CD14-positive monocyte (primary cell): ENCODE results near the gene ADNP2. TPM values are rescaled to one million over a fixed set of nuclear protein-coding genes. Genes with fewer than 3 reads are reported as not detected.
A peak's percentile ranks its signal among the peaks of the same experiment; 100 is the strongest.

Source experiments
- DNase-seq, 3 donors: peaks; one replicate each; pipeline ENCODE4 v3.0.0-alpha.2; 2011 to 2022
- H2AFZ ChIP-seq: 2 replicates; pipeline ENCODE4 v1.6.0; 2012; ENCODE audit warnings: mild to moderate bottlenecking, low read depth, low read length, inconsistent platforms; ENCODE audit not compliant: insufficient read depth, poor library complexity, severe bottlenecking
- H3K27ac ChIP-seq, 2 donors: 1 replicate in 1 of 2; 2 replicates in 1 of 2; pipeline ENCODE4 v1.5.1; 2012 to 2013; ENCODE audit warnings: low read length in 2 of 2, control low read depth in 1 of 2, inconsistent platforms in 1 of 2, low read depth in 1 of 2, mild to moderate bottlenecking in 1 of 2
- H3K27me3 ChIP-seq, 2 donors: one replicate each; pipeline versions ENCODE4 v1.6.0 to v1.6.1; 2011 to 2013; ENCODE audit warnings: low read length in 2 of 2; ENCODE audit not compliant: control insufficient read depth in 2 of 2, insufficient read depth in 2 of 2
- H3K36me3 ChIP-seq, 2 donors: replicated peaks in 1 of 2; 1 replicate in 1 of 2; 2 replicates in 1 of 2; pipeline versions ENCODE4 v1.5.1 to v1.6.1; 2012 to 2013; ENCODE audit warnings: low read length in 2 of 2, control low read depth in 1 of 2, inconsistent platforms in 1 of 2, mild to moderate bottlenecking in 1 of 2; ENCODE audit not compliant: insufficient read depth in 2 of 2, control insufficient read depth in 1 of 2
- H3K4me1 ChIP-seq, 2 donors: 1 replicate in 1 of 2; 2 replicates in 1 of 2; pipeline versions ENCODE4 v1.5.1 to v1.6.1; 2012 to 2013; ENCODE audit warnings: low read length in 2 of 2, control low read depth in 1 of 2, inconsistent platforms in 1 of 2, mild to moderate bottlenecking in 1 of 2, moderate library complexity in 1 of 2; ENCODE audit not compliant: insufficient read depth in 2 of 2, control insufficient read depth in 1 of 2
- H3K4me2 ChIP-seq: replicated peaks from 2 replicates; pipeline ENCODE3; 2012; ENCODE audit warnings: low read length, moderate library complexity, mild to moderate bottlenecking; ENCODE audit not compliant: poor library complexity, severe bottlenecking; ENCODE audit errors: extremely low read depth
- H3K4me3 ChIP-seq, 3 experiments: fragments of 200-600 bp in 1 of 3; sonication (generic) in 1 of 3; replicated peaks in 1 of 3; 1 replicate in 2 of 3; 2 replicates in 1 of 3; pipeline ENCODE4 v1.5.1; 2011 to 2013; ENCODE audit warnings: low read length in 3 of 3, mild to moderate bottlenecking in 3 of 3, control low read depth in 2 of 3, low read depth in 2 of 3, inconsistent platforms in 1 of 3, moderate library complexity in 1 of 3
- H3K79me2 ChIP-seq: 2 replicates; pipeline ENCODE4 v1.6.0; 2012; ENCODE audit warnings: mild to moderate bottlenecking, control low read depth, inconsistent platforms, low read length, moderate library complexity; ENCODE audit not compliant: insufficient read depth
- H3K9ac ChIP-seq: 2 replicates; pipeline ENCODE4 v1.6.0; 2017; ENCODE audit warnings: low read length, mild to moderate bottlenecking; ENCODE audit not compliant: insufficient read depth, poor library complexity, severe bottlenecking
- H3K9me3 ChIP-seq, 2 donors: replicated peaks in 1 of 2; 1 replicate in 1 of 2; 2 replicates in 1 of 2; pipeline versions ENCODE4 v1.5.1 to v1.6.1; 2012 to 2013; ENCODE audit warnings: low read length in 2 of 2, control low read depth in 1 of 2; ENCODE audit not compliant: control insufficient read depth in 1 of 2, insufficient read depth in 1 of 2
- H4K20me1 ChIP-seq: 2 replicates; pipeline ENCODE4 v1.6.0; 2012; ENCODE audit warnings: mild to moderate bottlenecking, low read length, control low read depth, moderate library complexity; ENCODE audit not compliant: insufficient read depth
- H3K27ac Mint-ChIP-seq, 7 donors: one replicate each; pipeline ENCODE4 v1.8.0; 2020; ENCODE audit warnings: mild to moderate bottlenecking in 7 of 7, mixed read lengths in 7 of 7, moderate library complexity in 6 of 7, inconsistent platforms in 2 of 7
- H3K27me3 Mint-ChIP-seq, 3 donors: one replicate each; pipeline ENCODE4 v1.8.0; 2021 to 2022; ENCODE audit warnings: low read depth in 3 of 3, mild to moderate bottlenecking in 3 of 3, mixed read lengths in 3 of 3, moderate library complexity in 3 of 3, inconsistent platforms in 1 of 3
- H3K36me3 Mint-ChIP-seq, 2 donors: one replicate each; pipeline ENCODE4 v1.8.0; 2020; ENCODE audit warnings: mixed read lengths in 2 of 2, inconsistent platforms in 1 of 2, mild to moderate bottlenecking in 1 of 2
- H3K4me1 Mint-ChIP-seq: one replicate; pipeline ENCODE4 v1.8.0; 2020; ENCODE audit warnings: mild to moderate bottlenecking, mixed read lengths
- H3K4me3 Mint-ChIP-seq, 2 donors: one replicate each; pipeline ENCODE4 v1.8.0; 2020; ENCODE audit warnings: mild to moderate bottlenecking in 2 of 2, mixed read lengths in 2 of 2, moderate library complexity in 1 of 2
- H3K9me3 Mint-ChIP-seq, 7 donors: one replicate each; pipeline ENCODE4 v1.8.0; 2020 to 2022; ENCODE audit warnings: mixed read lengths in 7 of 7, mild to moderate bottlenecking in 6 of 7, moderate library complexity in 6 of 7, inconsistent platforms in 2 of 7
- WGBS: methylation state at CpG from one replicate; pipeline ENCODE4 v1.1.5; 2013; ENCODE audit warnings: missing lambda C conversion rate; ENCODE audit not compliant: insufficient coverage; 5-methylcytosine and 5-hydroxymethylcytosine counted together
- intact Hi-C, 2 donors: fragments of 100-400 bp; cut with micrococcal nuclease; formaldehyde crosslinking; loops; one replicate each; pipeline versions ENCODE4 v1.15.0 to v1.15.1; 2023
- polyA plus RNA-seq, 3 donors: library from polyadenylated mRNA; depleted of rRNA in 1 of 3; unstranded in 2 of 3; stranded (reverse) in 1 of 3; fragments of 300-500 nt in 2 of 3; fragments of >200 nt in 1 of 3; fragmentation: Illumina TruSeq in 2 of 3; gene quantifications; 1 replicate in 2 of 3; 2 replicates in 1 of 3; pipeline ENCODE4 v1.2.3, GENCODE V29; 2012 to 2021
- TF ChIP-seq, protein P1 (sequence below): fragments of 200-600 bp; IDR thresholded peaks from one replicate; pipeline ENCODE4 v1.8.0; 2022; ENCODE audit warnings: antibody characterized with exemption, mild to moderate bottlenecking

ADNP2 gene
- polyA plus RNA-seq, 3 donors = 3.0 to 5.6 (median 3.6) TPM

DNA sequence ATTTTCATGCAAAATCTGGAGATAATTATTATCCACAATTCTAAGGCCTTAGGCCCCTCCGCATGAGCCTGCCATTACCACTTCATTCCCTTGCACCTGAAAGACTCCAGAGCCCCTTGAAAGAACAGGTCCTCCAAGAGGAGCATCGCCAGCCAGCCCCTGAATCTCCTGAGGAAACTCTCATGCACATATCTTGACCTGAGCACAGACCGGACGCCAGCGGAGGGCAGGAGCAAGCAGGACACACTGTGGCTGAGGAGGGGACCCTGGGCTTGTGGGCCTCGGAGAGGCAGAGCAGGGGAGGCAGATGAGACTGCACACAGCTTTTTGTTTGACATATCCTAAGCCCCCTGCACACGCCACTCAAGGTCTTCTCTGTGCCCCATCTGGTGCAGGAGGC lies 13.6 kb upstream of the ADNP2 start:
- TF ChIP-seq, protein P1, sequence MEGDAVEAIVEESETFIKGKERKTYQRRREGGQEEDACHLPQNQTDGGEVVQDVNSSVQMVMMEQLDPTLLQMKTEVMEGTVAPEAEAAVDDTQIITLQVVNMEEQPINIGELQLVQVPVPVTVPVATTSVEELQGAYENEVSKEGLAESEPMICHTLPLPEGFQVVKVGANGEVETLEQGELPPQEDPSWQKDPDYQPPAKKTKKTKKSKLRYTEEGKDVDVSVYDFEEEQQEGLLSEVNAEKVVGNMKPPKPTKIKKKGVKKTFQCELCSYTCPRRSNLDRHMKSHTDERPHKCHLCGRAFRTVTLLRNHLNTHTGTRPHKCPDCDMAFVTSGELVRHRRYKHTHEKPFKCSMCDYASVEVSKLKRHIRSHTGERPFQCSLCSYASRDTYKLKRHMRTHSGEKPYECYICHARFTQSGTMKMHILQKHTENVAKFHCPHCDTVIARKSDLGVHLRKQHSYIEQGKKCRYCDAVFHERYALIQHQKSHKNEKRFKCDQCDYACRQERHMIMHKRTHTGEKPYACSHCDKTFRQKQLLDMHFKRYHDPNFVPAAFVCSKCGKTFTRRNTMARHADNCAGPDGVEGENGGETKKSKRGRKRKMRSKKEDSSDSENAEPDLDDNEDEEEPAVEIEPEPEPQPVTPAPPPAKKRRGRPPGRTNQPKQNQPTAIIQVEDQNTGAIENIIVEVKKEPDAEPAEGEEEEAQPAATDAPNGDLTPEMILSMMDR = no peak
- Mint-ChIP-seq H3K9me3 (peaks cover 5 to 34% (median 23%) of the 10 kb centered on the region in 7 donors), H3K4me1 (no peaks in the 10 kb centered on the region), H3K4me3 (no peak overlapping the region), H3K27me3 (peaks cover 0 to 6% (median 1%) of the 10 kb centered on the region in 3 donors), H3K36me3 (no peaks in the 10 kb centered on the region), H3K27ac (no peak overlapping the region)
- DNase-seq = no peak
- H3K4me3 ChIP-seq = no peak overlapping the region
- H3K9me3 ChIP-seq = peaks cover under 1 to 21% of the 10 kb centered on the region in 2 donors
- intact Hi-C loops = no loop called here
- no peak overlapping the region for H3K4me2 ChIP-seq
- no peaks in the 10 kb centered on the region for H3K27me3 ChIP-seq
- H3K27ac ChIP-seq = no peak overlapping the region
- H3K9ac ChIP-seq = no peak overlapping the region
- no peaks in the 10 kb centered on the region for H3K36me3 ChIP-seq
- no peaks in the 10 kb centered on the region for H4K20me1 ChIP-seq
- 94% methylated on average over 5 of the region's 7 CpGs for WGBS
- no peak overlapping the region for H2AFZ ChIP-seq
- H3K4me1 ChIP-seq = no peaks in the 10 kb centered on the region
- H3K79me2 ChIP-seq = no peaks in the 10 kb centered on the region

DNA sequence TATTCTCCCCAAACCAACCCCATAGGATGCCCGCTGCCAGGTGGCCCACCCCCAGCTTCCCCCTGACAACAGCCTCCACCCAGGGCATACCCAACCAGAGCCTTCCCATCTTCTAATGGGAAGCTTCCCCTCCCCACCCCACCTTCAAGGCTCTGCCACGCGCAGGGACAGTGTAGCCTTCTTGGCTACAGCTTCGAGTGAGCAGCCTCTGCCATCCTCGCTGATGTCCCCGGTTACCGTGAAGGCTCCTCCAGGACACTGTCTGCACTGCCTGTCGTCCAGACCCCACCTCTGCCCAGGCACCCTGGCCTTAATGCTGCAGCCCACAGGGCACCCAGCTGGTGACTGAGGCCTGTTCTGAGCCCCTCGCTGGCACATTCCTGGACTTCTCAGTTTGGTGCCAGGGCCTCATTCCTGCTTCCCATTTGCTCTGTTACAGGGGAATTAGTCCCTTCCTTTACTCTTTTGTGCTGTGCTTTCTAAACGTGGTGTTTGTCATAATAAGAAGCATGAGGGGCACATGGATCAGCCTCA lies 13.0 kb upstream of the ADNP2 start:
- H2AFZ ChIP-seq = no peak overlapping the region
- H3K4me2 ChIP-seq = no peak overlapping the region
- H3K9me3 ChIP-seq = peaks cover 7 to 18% of the 10 kb centered on the region in 2 donors
- no peaks in the 10 kb centered on the region for H3K79me2 ChIP-seq
- Mint-ChIP-seq H3K36me3 (no peaks in the 10 kb centered on the region), H3K4me1 (no peaks in the 10 kb centered on the region), H3K4me3 (no peak overlapping the region), H3K27ac (peak overlapping the region in 1 of 7 donors; percentile 28), H3K9me3 (peaks cover 7 to 36% (median 22%) of the 10 kb centered on the region in 7 donors), H3K27me3 (peaks cover 0 to 4% (median 1%) of the 10 kb centered on the region in 3 donors)
- intact Hi-C loops = no loop called here
- H3K27ac ChIP-seq = no peak overlapping the region
- TF ChIP-seq, protein P1 = no peak
- no peak overlapping the region for H3K9ac ChIP-seq
- H3K27me3 ChIP-seq = no peaks in the 10 kb centered on the region
- no peak for DNase-seq
- H3K4me1 ChIP-seq = no peaks in the 10 kb centered on the region
- WGBS = 97% methylated on average over 9 of the region's 10 CpGs
- H4K20me1 ChIP-seq = no peaks in the 10 kb centered on the region
- no peaks in the 10 kb centered on the region for H3K36me3 ChIP-seq
- H3K4me3 ChIP-seq = no peak overlapping the region
